Fibroblast of lung (primary cell): Measurements from ENCODE around the gene TTBK2. TPM values are rescaled to one million over a fixed set of nuclear protein-coding genes. Genes with fewer than 3 reads are reported as not detected.

ENCODE experiments used
- DNase-seq, 2 donors: peaks; one replicate each; pipeline versions ENCODE4 v3.0.0 to v3.0.0-alpha.2; 2010; ENCODE audit warnings: low read depth in 2 of 2
- H2AFZ ChIP-seq: 2 replicates; pipeline ENCODE4 v1.5.1; 2012; ENCODE audit warnings: low read length, control low read depth, inconsistent platforms
- H3K27ac ChIP-seq: 2 replicates; pipeline ENCODE4 v1.5.1; 2011; ENCODE audit warnings: low read length, control low read depth; ENCODE audit not compliant: insufficient read depth
- H3K27me3 ChIP-seq: 2 replicates; pipeline ENCODE4 v1.5.1; 2011; ENCODE audit warnings: mild to moderate bottlenecking, low read length; ENCODE audit not compliant: control insufficient read depth, insufficient read depth
- H3K36me3 ChIP-seq: 2 replicates; pipeline ENCODE4 v1.5.1; 2011; ENCODE audit warnings: low read length; ENCODE audit not compliant: control insufficient read depth, insufficient read depth
- H3K4me1 ChIP-seq: 2 replicates; pipeline ENCODE4 v1.5.1; 2011; ENCODE audit warnings: low read length; ENCODE audit not compliant: control insufficient read depth, insufficient read depth; ENCODE audit errors: extremely low read depth
- H3K4me2 ChIP-seq: 2 replicates; pipeline ENCODE4 v1.5.1; 2011; ENCODE audit warnings: low read length, control low read depth; ENCODE audit not compliant: insufficient read depth; ENCODE audit errors: extremely low read depth
- H3K4me3 ChIP-seq, 4 experiments: fragments of 200-600 bp in 1 of 4; sonication (generic) in 1 of 4; replicated peaks in 1 of 4; 2 replicates each; pipeline ENCODE4 v1.5.1; 2011 to 2016; ENCODE audit warnings: low read length in 4 of 4, low read depth in 3 of 4, mild to moderate bottlenecking in 3 of 4, control low read depth in 2 of 4, inconsistent platforms in 1 of 4, mixed read lengths in 1 of 4; ENCODE audit not compliant: insufficient read depth in 1 of 4; ENCODE audit errors: control extremely low read depth in 1 of 4
- H3K79me2 ChIP-seq: 2 replicates; pipeline ENCODE4 v1.5.1; 2012; ENCODE audit warnings: mild to moderate bottlenecking, low read length, inconsistent platforms; ENCODE audit not compliant: control insufficient read depth, insufficient read depth
- H3K9ac ChIP-seq: 2 replicates; pipeline ENCODE4 v1.5.1; 2011; ENCODE audit warnings: mild to moderate bottlenecking, low read length, control low read depth; ENCODE audit not compliant: insufficient read depth
- H3K9me3 ChIP-seq: 2 replicates; pipeline ENCODE4 v1.5.1; 2012; ENCODE audit warnings: low read depth, low read length; ENCODE audit not compliant: control insufficient read depth, insufficient read depth
- H4K20me1 ChIP-seq: 2 replicates; pipeline ENCODE4 v1.5.1; 2011; ENCODE audit warnings: low read length; ENCODE audit not compliant: control insufficient read depth, insufficient read depth; ENCODE audit errors: extremely low read depth
- EZH2 ChIP-seq: IDR thresholded peaks from 2 replicates; pipeline ENCODE4 v1.5.1; 2012; ENCODE audit warnings: low read length, control low read depth, mild to moderate bottlenecking; ENCODE audit errors: missing control alignments
- polyA plus RNA-seq, 2 donors: library from polyadenylated mRNA; depleted of rRNA in 1 of 2; stranded (reverse) in 1 of 2; unstranded in 1 of 2; fragments of >200 nt; gene quantifications; 2 replicates each; pipeline ENCODE4 v1.2.1, GENCODE V29; 2011 to 2012; ENCODE audit warnings: missing spikeins in 1 of 2
- total RNA-seq: library from RNA; depleted of rRNA; stranded (reverse); fragments of >200 nt; gene quantifications from 2 replicates; pipeline ENCODE4 v1.2.1, GENCODE V29; 2014
- TF ChIP-seq, protein P1 (sequence below), 2 donors: IDR thresholded peaks in 1 of 2; conservative IDR thresholded peaks in 1 of 2; 1 replicate in 1 of 2; 2 replicates in 1 of 2; pipeline ENCODE4 v1.5.1; 2011 to 2012; ENCODE audit warnings: low read length in 2 of 2, control low read depth in 1 of 2, inconsistent platforms in 1 of 2, low read depth in 1 of 2, mild to moderate bottlenecking in 1 of 2

TTBK2 gene
- total and polyA plus RNA-seq, 2 donors (not counting 1 experiment from before 2014, with no cell fraction given): 5.6 to 16.2 TPM

DNA sequence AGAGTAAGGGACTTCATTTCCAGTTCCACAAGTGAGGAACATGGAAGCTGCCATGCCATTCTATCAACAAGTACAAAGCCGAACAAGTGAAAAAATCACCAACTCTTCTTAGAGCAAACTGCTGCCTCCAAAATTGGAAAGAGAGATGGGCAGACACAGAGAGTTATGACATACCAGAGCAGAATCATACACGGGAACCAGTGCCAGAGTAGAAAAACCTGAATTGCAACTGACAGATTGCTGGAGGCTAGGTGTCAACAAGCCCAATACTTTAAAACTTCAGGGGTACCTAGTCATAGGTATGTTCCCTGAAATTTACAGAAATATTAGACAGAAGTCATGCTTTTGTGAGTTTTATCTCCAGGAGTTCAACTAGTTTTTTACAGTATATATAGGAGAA is 62.0 kb downstream of the TTBK2 start:
- no peak for DNase-seq
- TF ChIP-seq, protein P1, sequence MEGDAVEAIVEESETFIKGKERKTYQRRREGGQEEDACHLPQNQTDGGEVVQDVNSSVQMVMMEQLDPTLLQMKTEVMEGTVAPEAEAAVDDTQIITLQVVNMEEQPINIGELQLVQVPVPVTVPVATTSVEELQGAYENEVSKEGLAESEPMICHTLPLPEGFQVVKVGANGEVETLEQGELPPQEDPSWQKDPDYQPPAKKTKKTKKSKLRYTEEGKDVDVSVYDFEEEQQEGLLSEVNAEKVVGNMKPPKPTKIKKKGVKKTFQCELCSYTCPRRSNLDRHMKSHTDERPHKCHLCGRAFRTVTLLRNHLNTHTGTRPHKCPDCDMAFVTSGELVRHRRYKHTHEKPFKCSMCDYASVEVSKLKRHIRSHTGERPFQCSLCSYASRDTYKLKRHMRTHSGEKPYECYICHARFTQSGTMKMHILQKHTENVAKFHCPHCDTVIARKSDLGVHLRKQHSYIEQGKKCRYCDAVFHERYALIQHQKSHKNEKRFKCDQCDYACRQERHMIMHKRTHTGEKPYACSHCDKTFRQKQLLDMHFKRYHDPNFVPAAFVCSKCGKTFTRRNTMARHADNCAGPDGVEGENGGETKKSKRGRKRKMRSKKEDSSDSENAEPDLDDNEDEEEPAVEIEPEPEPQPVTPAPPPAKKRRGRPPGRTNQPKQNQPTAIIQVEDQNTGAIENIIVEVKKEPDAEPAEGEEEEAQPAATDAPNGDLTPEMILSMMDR (conservative IDR thresholded peaks at IDR 0.05 in 1 of 2, IDR thresholded peaks at IDR 0.05 in 1 of 2; ENCODE audit: low read depth in 1 of 2, low read length in 2 of 2): no peak
- TF ChIP-seq EZH2: no peak
- Histone ChIP-seq H3K27me3 (no peaks in the 10 kb centered on the region), H4K20me1 (no peaks in the 10 kb centered on the region), H3K9ac (no peak overlapping the region), H3K4me3 (no peak overlapping the region), H3K4me1 (no peaks in the 10 kb centered on the region), H3K79me2 (no peaks in the 10 kb centered on the region), H3K36me3 (no peaks in the 10 kb centered on the region), H3K27ac (no peak overlapping the region), H3K4me2 (no peak overlapping the region), H2AFZ (no peak overlapping the region), H3K9me3 (no peaks in the 10 kb centered on the region)

DNA sequence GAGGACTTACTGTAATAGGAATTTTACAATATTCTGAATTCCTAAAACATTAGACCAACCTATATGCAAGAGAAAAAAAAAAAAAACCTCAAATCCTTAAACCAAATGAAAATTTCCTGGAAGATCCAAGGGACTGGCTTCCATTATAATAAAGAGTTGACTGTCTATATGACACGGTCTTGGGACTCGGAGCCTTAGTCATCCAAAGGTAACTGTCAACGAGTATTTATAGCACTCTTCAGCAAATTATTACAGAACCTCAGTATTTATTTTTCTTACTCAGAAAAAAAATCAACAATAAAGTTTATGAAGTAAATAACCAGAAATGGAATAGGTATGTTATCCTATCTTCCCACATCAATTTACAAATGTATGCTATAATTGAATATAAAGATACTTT is 66.0 kb downstream of the TTBK2 start:
- Histone ChIP-seq H3K27me3 (no peaks in the 10 kb centered on the region), H3K4me2 (no peak overlapping the region), H2AFZ (no peak overlapping the region), H3K27ac (no peak overlapping the region), H3K9me3 (no peaks in the 10 kb centered on the region), H3K4me1 (no peaks in the 10 kb centered on the region), H3K36me3 (no peaks in the 10 kb centered on the region), H3K9ac (no peak overlapping the region), H3K4me3 (no peak overlapping the region), H3K79me2 (no peaks in the 10 kb centered on the region), H4K20me1 (no peaks in the 10 kb centered on the region)
- no peak for DNase-seq
- TF ChIP-seq EZH2: no peak
- TF ChIP-seq, protein P1 (conservative IDR thresholded peaks at IDR 0.05 in 1 of 2, IDR thresholded peaks at IDR 0.05 in 1 of 2; ENCODE audit: low read depth in 1 of 2, low read length in 2 of 2): no peak

DNA sequence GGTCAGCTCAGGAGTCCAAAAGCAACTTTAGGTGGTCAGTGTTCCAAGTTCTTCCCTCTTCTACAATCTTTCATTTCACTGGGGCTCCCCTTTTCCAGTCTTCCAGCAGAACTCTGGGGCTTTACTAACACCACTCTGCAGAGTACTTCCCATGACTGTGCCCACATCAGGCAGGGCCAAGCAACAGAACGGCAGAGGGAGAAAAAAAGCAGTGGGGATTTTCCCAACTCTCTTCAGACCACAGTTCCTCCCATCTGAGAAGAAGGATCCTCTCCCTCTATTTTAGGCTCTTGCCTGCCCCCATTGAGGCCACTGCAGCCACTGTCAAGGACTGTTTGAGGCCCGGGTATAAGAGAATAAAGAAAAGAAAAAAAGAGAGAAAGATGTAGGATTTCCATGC is 70.7 kb downstream of the TTBK2 start:
- Histone ChIP-seq H3K9me3 (no peaks in the 10 kb centered on the region), H3K4me2 (no peak overlapping the region), H3K27me3 (no peaks in the 10 kb centered on the region), H2AFZ (no peak overlapping the region), H3K4me1 (no peaks in the 10 kb centered on the region), H3K9ac (no peak overlapping the region), H3K27ac (no peak overlapping the region), H3K36me3 (no peaks in the 10 kb centered on the region), H3K4me3 (no peak overlapping the region), H4K20me1 (no peaks in the 10 kb centered on the region), H3K79me2 (no peaks in the 10 kb centered on the region)
- no peak for TF ChIP-seq EZH2
- TF ChIP-seq, protein P1 (conservative IDR thresholded peaks at IDR 0.05 in 1 of 2, IDR thresholded peaks at IDR 0.05 in 1 of 2; ENCODE audit: low read depth in 1 of 2, low read length in 2 of 2): no peak
- DNase-seq: no peak
